Left colon (tissue), 2 donors: Measurements from ENCODE around the gene WNT7A. TPM values are rescaled to one million over a fixed set of nuclear protein-coding genes. Genes with fewer than 3 reads are reported as not detected.
"Not testable (repeated sequence)": the region's sequence is repeated elsewhere in the genome, so short reads cannot be mapped to it uniquely, and the experiment has no call there.

ENCODE experiments used
- ATAC-seq: fragments of 200-7000 bp; cut with Tn5 transposase; one replicate; pipeline ENCODE4 v1.9.1; 2020; ENCODE audit warnings: mild to moderate bottlenecking, moderate library complexity
- DNase-seq, 2 donors: peaks; one replicate each; pipeline ENCODE4 v3.0.0-alpha.2; 2020
- intact Hi-C, 2 donors: fragments of 100-400 bp; cut with DNase I in 1 of 2; cut with micrococcal nuclease in 1 of 2; formaldehyde crosslinking; loops; one replicate each; pipeline versions ENCODE4 v1.11.2 to v1.14.0; 2022; cut with DNase I, micrococcal nuclease
- total RNA-seq, 2 donors: library from RNA; stranded (reverse); fragmentation: NEBNext Ultra II Directional; extraction: Animal tissue kit (Norgen Biotek cat#: 25700); gene quantifications; one replicate each; pipeline ENCODE4 v1.2.1, GENCODE V29; 2021
- donor health status: DM: no; HTN: no; CAD: no.
- donor health status: DM: yes; HTN: yes; CAD: no.

WNT7A gene
- total RNA-seq, 2 donors from 2014 or later = not detected

- ATAC-seq (no peak), DNase-seq (no peak)
- intact Hi-C loops = no loop called here
Observed at GRCh38 chr3:13869761-13870343, 10.0 kb downstream of the WNT7A start.

GRCh38 chr3:13868844-13869724 is 10.8 kb downstream of the WNT7A start:
- intact Hi-C loops = no loop called here
- DNase-seq (no peak), ATAC-seq (no peak)

- intact Hi-C loops = no loop called here
- ATAC-seq = no peak
Observed at GRCh38 chr3:13867732-13868131, 12.1 kb downstream of the WNT7A start.

GRCh38 chr3:13866041-13866965 is 13.6 kb downstream of the WNT7A start:
- no peak for DNase-seq
- ATAC-seq = no peak
- intact Hi-C loops = no loop called here

More at GRCh38 chr3:13867732-13868131, 12.1 kb downstream of the WNT7A start:
- DNase-seq = no peak

GRCh38 chr3:13865581-13865980 is 14.3 kb downstream of the WNT7A start:
- no peak for ATAC-seq
- no peak for DNase-seq
- intact Hi-C loops = no loop called here

- DNase-seq (no peak), ATAC-seq (no peak)
- intact Hi-C loops = no loop called here
Observed at GRCh38 chr3:13865106-13865505, 14.8 kb downstream of the WNT7A start.

- intact Hi-C loops = no loop called here
- DNase-seq = no peak
- ATAC-seq = no peak
Observed at GRCh38 chr3:13863965-13864595, 15.8 kb downstream of the WNT7A start.

- intact Hi-C loops = no loop called here
- ATAC-seq (no peak), DNase-seq (no peak)
Observed at GRCh38 chr3:13863382-13863952, 16.4 kb downstream of the WNT7A start.

GRCh38 chr3:13861461-13861860 is 18.4 kb downstream of the WNT7A start:
- intact Hi-C loops = no loop called here
- ATAC-seq (no peak), DNase-seq (no peak)

- ATAC-seq (no peak), DNase-seq (no peak)
- intact Hi-C loops = no loop called here
Observed at GRCh38 chr3:13860001-13860400, 19.9 kb downstream of the WNT7A start.

- ATAC-seq (no peak), DNase-seq (no peak)
- intact Hi-C loops = no loop called here
Observed at GRCh38 chr3:13858768-13859520, 20.9 kb downstream of the WNT7A start.

GRCh38 chr3:13857702-13858380 is 22.0 kb downstream of the WNT7A start:
- ATAC-seq (no peak), DNase-seq (no peak)
- intact Hi-C loops = no loop called here

GRCh38 chr3:13856628-13857027 is 23.2 kb downstream of the WNT7A start:
- intact Hi-C loops, ATAC-seq: not testable (repeated sequence)

GRCh38 chr3:13856006-13856405 is 23.9 kb downstream of the WNT7A start:
- no peak for DNase-seq
- intact Hi-C loops = no loop called here
- no peak for ATAC-seq

More at GRCh38 chr3:13856628-13857027, 23.2 kb downstream of the WNT7A start:
- DNase-seq = not testable (repeated sequence)

GRCh38 chr3:13854492-13854891 is 25.4 kb downstream of the WNT7A start:
- ATAC-seq (no peak), DNase-seq (no peak)
- intact Hi-C loops = no loop called here

GRCh38 chr3:13853978-13854296 is 25.9 kb downstream of the WNT7A start:
- DNase-seq (no peak), ATAC-seq (no peak)
- intact Hi-C loops = no loop called here

- intact Hi-C loops = no loop called here
- ATAC-seq = no peak
- no peak for DNase-seq
Observed at GRCh38 chr3:13853256-13853977, 26.5 kb downstream of the WNT7A start.
